HL-60 (cell line): Measurements from ENCODE around the gene NFASC.

Experiments used
- CTCF ChIP-seq: IDR thresholded peaks from one replicate; pipeline ENCODE4 v1.5.1; 2011; ENCODE audit warnings: low read length, control low read depth, inconsistent platforms; ENCODE audit not compliant: insufficient read depth
- GABPA ChIP-seq: IDR thresholded peaks from 2 replicates; pipeline ENCODE4 v1.6.1; 2012; ENCODE audit warnings: low read depth
- POLR2AphosphoS5 ChIP-seq: IDR thresholded peaks from 2 replicates; pipeline ENCODE4 v1.6.1; 2012; ENCODE audit warnings: low read depth
- REST ChIP-seq: IDR thresholded peaks from 2 replicates; pipeline ENCODE4 v1.6.1; 2012; ENCODE audit warnings: low read depth; ENCODE audit not compliant: insufficient replicate concordance
- SPI1 ChIP-seq: IDR thresholded peaks from 2 replicates; pipeline ENCODE4 v1.6.1; 2012; ENCODE audit warnings: low read depth, mild to moderate bottlenecking, borderline replicate concordance

GRCh38 chr1:204896023-204896422 is 25.4 kb downstream of the NFASC start:
- no peak for TF ChIP-seq CTCF
- TF ChIP-seq REST = no peak
- TF ChIP-seq POLR2AphosphoS5 = no peak
- TF ChIP-seq GABPA = no peak
- no peak for TF ChIP-seq SPI1
